Loucy (cell line): ENCODE data around the gene CYFIP1.

Source experiments
- H2AFZ ChIP-seq: fragments of 200-600 bp; sonication (generic); 2 replicates; pipeline ENCODE4 v1.6.0; 2016; ENCODE audit warnings: antibody characterized with exemption, mild to moderate bottlenecking, low read length, moderate library complexity
- H3F3A ChIP-seq: fragments of 200-600 bp; 2 replicates; pipeline ENCODE4 v1.6.0; 2016; ENCODE audit warnings: antibody characterized with exemption, low read depth, mild to moderate bottlenecking
- H3K27me3 ChIP-seq: fragments of 200-600 bp; sonication (generic); 2 replicates; pipeline ENCODE4 v1.6.1; 2014; ENCODE audit warnings: low read length, mild to moderate bottlenecking; ENCODE audit not compliant: insufficient read depth, poor library complexity, severe bottlenecking
- H3K36me3 ChIP-seq: fragments of 200-600 bp; sonication (generic); 2 replicates; pipeline ENCODE4 v1.6.1; 2016; ENCODE audit warnings: low read length; ENCODE audit not compliant: insufficient read depth
- H3K4me1 ChIP-seq: fragments of 200-600 bp; sonication (generic); 2 replicates; pipeline ENCODE4 v1.5.1; 2014; ENCODE audit warnings: low read length, mild to moderate bottlenecking; ENCODE audit not compliant: insufficient read depth, poor library complexity, severe bottlenecking
- H3K4me2 ChIP-seq: fragments of 200-600 bp; sonication (generic); 2 replicates; pipeline ENCODE4 v1.6.0; 2014; ENCODE audit warnings: antibody characterized with exemption, low read length, low read depth, mild to moderate bottlenecking; ENCODE audit not compliant: poor library complexity, severe bottlenecking
- H3K4me3 ChIP-seq: fragments of 200-600 bp; sonication (generic); 2 replicates; pipeline ENCODE4 v1.5.1; 2014; ENCODE audit warnings: low read length, mild to moderate bottlenecking, mixed read lengths; ENCODE audit not compliant: poor library complexity, severe bottlenecking
- H3K79me2 ChIP-seq: fragments of 200-600 bp; sonication (generic); 2 replicates; pipeline ENCODE4 v1.6.1; 2014; ENCODE audit warnings: low read length; ENCODE audit not compliant: insufficient read depth
- H3K9ac ChIP-seq: fragments of 200-600 bp; sonication (generic); 2 replicates; pipeline ENCODE4 v1.6.0; 2014; ENCODE audit warnings: mild to moderate bottlenecking, low read depth, low read length, moderate library complexity; ENCODE audit not compliant: poor library complexity, severe bottlenecking
- H3K9me2 ChIP-seq: fragments of 200-600 bp; sonication (generic); replicated peaks from 2 replicates; pipeline ENCODE4 v1.6.1; 2016; ENCODE audit warnings: low read depth, low read length, mixed read lengths
- H3K9me3 ChIP-seq: fragments of 200-600 bp; sonication (generic); 2 replicates; pipeline ENCODE4 v1.6.1; 2014; ENCODE audit warnings: mild to moderate bottlenecking, antibody characterized with exemption, low read length, low read depth; ENCODE audit not compliant: insufficient read depth
- H4K20me1 ChIP-seq: fragments of 200-600 bp; sonication (generic); 2 replicates; pipeline ENCODE4 v1.6.0; 2014; ENCODE audit warnings: antibody characterized with exemption, low read length, mild to moderate bottlenecking; ENCODE audit not compliant: insufficient read depth, poor library complexity, severe bottlenecking
- EZH2phosphoT487 ChIP-seq: fragments of 200-600 bp; IDR thresholded peaks from 2 replicates; pipeline ENCODE4 v1.6.1; 2018; ENCODE audit warnings: antibody characterized with exemption, mild to moderate bottlenecking, moderate library complexity, borderline replicate concordance
- TF ChIP-seq, protein P1 (sequence below): fragments of 200-600 bp; sonication (generic); conservative IDR thresholded peaks from 2 replicates; pipeline ENCODE4 v1.5.1; 2014; ENCODE audit warnings: mild to moderate bottlenecking, antibody characterized with exemption, low read length

CYFIP1 gene

DNA sequence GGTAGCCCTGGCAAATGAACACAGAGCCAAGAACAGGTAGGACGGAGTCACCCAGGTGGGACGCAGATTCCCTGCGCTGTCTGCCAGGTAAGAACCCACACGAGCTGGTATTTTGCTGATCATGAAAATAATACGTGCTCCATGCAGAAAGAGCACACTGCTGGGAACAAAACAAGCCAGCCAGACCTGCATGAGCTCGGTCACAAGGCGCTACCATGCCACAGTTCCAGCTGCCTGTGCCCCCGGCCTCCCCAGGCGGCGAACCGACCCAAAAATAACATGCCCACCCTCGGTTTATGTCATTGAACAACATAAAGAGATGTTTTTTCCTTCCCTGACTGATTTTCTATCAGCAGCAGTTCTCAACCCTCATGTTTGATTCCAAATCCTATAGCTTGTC, 25.8 kb downstream of the CYFIP1 start:
- Histone ChIP-seq H4K20me1 (no peaks in the 10 kb centered on the region), H3K4me2 (no peak overlapping the region), H3K27me3 (no peaks in the 10 kb centered on the region), H3K9me2 (no peaks in the 10 kb centered on the region), H3K9me3 (no peaks in the 10 kb centered on the region), H3K4me3 (no peak overlapping the region), H2AFZ (no peak overlapping the region), H3K9ac (no peak overlapping the region), H3K36me3 (no peaks in the 10 kb centered on the region), H3K4me1 (peaks cover 6% of the 10 kb centered on the region), H3F3A (no peaks in the 10 kb centered on the region), H3K79me2 (peaks cover 8% of the 10 kb centered on the region; the same call in 1 of the 2 replicates)
- TF ChIP-seq, protein P1, sequence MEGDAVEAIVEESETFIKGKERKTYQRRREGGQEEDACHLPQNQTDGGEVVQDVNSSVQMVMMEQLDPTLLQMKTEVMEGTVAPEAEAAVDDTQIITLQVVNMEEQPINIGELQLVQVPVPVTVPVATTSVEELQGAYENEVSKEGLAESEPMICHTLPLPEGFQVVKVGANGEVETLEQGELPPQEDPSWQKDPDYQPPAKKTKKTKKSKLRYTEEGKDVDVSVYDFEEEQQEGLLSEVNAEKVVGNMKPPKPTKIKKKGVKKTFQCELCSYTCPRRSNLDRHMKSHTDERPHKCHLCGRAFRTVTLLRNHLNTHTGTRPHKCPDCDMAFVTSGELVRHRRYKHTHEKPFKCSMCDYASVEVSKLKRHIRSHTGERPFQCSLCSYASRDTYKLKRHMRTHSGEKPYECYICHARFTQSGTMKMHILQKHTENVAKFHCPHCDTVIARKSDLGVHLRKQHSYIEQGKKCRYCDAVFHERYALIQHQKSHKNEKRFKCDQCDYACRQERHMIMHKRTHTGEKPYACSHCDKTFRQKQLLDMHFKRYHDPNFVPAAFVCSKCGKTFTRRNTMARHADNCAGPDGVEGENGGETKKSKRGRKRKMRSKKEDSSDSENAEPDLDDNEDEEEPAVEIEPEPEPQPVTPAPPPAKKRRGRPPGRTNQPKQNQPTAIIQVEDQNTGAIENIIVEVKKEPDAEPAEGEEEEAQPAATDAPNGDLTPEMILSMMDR: no peak
- TF ChIP-seq EZH2phosphoT487: no peak

DNA sequence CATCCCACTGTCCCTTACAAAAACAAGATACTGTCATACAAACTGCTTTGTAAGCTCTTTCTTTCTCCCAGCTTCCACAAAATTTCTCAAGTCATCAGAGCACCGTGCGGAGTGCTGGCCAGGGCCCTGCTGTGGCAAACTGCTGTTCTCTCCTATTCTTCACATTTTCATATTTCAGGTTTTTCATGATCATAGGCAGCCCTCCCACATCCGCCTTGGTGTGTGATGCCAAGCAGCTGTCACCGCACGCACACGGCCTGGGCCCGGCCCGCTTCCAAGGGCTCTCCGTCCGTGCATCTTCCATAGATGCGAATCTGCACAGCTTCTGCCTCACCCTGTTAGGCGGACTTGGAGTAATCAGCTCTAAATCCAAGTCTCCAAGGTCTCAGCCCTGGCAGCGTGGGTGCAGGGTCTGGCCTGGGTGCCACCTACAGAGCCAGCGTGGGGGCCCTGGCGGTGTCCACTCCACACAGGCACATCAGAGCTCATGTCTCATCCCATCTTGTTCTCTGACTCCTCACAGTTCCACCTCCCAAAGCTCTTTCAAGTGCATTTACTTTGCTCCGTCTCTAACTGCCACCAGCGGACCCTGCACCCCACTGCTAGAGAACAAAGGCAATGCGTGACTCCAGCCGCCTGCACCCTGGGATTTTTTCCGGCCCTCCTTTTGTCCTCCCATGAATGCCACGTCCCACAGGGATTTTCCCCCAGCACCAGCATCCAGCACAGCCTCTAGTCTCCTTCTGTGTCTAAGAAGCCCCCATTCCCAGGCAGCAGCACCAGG, 27.2 kb downstream of the CYFIP1 start:
- H3K4me2 ChIP-seq: no peak overlapping the region
- H3K79me2 ChIP-seq: peaks cover 8% of the 10 kb centered on the region; the same call in 1 of the 2 replicates

DNA sequence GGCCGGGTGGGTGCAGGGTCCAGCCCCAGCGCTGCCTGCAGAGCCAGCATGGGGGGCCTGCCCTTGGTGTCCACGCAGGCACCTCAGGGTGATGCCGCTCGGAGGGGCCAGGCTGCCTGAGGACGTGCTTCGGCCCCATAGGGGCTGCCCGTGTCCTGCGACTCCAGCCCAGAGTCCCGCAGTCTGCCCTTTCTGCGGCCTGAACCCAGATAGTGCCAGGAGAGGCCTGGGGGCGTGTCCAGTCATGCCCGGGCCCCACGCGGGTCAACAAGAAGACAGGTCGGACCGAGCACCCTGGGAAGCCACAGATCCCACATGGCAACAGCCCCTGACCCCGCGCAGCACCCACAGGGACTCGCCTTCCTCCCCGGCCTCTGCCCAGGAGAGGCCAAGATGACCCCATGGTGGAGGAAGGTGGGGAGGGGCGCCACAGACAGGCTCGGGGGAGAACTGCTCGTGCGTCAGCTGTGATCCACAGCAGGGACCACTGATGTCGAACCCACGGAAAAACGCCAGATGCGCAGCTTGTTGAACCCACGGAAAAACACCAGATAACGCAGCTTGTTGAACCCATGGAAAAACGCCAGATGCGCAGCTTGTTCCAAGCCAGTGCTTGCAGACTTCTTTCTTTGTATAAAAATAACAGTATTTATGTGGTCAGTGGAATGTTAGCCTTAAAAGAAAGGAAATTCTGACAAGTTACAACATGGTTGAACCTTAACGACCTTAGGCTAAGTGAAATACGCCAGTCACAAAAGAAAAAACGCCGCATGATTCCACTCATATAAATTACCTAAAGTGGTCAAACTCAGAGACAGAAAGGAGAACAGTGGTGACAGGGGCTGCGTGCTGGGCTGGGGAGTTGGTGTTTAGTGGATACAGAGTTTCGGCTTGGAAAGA, 28.5 kb downstream of the CYFIP1 start:
- Histone ChIP-seq H3K79me2 (peaks cover 8% of the 10 kb centered on the region; the same call in 1 of the 2 replicates), H3F3A (no peaks in the 10 kb centered on the region), H3K4me1 (no peaks in the 10 kb centered on the region), H4K20me1 (no peaks in the 10 kb centered on the region), H3K27me3 (no peaks in the 10 kb centered on the region), H3K9me3 (no peaks in the 10 kb centered on the region), H3K36me3 (no peaks in the 10 kb centered on the region), H3K4me2 (no peak overlapping the region), H3K4me3 (no peak overlapping the region), H3K9ac (no peak overlapping the region), H3K9me2 (no peaks in the 10 kb centered on the region), H2AFZ (no peak overlapping the region)
- TF ChIP-seq, protein P1: no peak
- no peak for TF ChIP-seq EZH2phosphoT487

More for the DNA sequence above, 27.2 kb downstream of the CYFIP1 start:
- Histone ChIP-seq H2AFZ (no peak overlapping the region), H3K4me3 (no peak overlapping the region), H3K4me1 (no peaks in the 10 kb centered on the region), H3K27me3 (no peaks in the 10 kb centered on the region), H3K9ac (no peak overlapping the region), H3F3A (no peaks in the 10 kb centered on the region), H3K36me3 (no peaks in the 10 kb centered on the region), H3K9me3 (no peaks in the 10 kb centered on the region), H4K20me1 (no peaks in the 10 kb centered on the region), H3K9me2 (no peaks in the 10 kb centered on the region)
- TF ChIP-seq EZH2phosphoT487: no peak
- TF ChIP-seq, protein P1: no peak
